ENCODE results near the gene CHD9NB. TPM values are rescaled to one million over a fixed set of nuclear protein-coding genes. Genes with fewer than 3 reads are reported as not detected.
"Not testable (repeated sequence)": the region's sequence is repeated elsewhere in the genome, so short reads cannot be mapped to it uniquely, and the experiment has no call there.

Gene CHD9NB
- total and polyA plus RNA-seq, 2 experiments from 2014 or later, result 0.20 to 0.22 TPM

DNA sequence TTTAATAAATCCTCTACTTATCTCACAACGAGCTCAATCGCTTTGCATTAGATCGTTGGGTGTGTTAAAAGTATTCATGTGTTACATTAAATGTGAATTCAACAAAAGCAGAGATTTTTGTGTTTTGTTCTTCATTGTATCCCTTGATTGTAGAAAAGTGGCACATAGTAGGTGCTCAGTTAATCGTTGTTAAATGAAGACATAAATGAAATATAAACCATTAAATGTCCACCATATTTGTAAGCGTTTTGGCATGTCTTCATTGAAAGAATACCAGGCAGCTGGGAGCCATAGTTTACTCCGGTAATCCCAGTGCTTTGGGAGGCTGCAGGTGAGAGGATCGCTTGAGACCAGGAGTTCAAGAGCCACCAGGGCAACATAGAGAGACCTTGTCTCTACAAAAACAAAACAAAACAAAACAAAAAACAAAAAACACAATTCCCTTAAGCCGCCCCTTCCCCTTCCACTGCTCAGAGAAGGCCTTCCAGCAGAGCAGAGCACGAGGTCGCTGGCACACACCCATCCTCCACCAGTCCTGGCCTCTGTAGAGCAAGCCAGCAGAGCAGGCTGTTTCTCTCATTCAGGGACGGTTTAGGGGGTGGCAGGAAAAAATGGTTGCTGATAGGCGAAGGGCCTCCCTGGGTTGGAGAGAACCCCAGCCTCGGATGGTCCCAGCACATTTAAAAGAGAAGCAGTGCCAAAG is 1.4 kb upstream of the CHD9NB start:
- peak overlapping the region; percentile 75 for H3K4me3 ChIP-seq
- TF ChIP-seq EZH2 (IDR thresholded peaks at IDR 0.05; ENCODE audit: insufficient read depth, poor library complexity, severe bottlenecking) (no peak), EZH2phosphoT487 (IDR thresholded peaks at IDR 0.05; ENCODE audit: insufficient read depth, low read depth) (no peak)
- peak; percentile 63 for DNase-seq
- peak overlapping the region; percentile 90 for H3K4me2 ChIP-seq (ENCODE audit: unreplicated experiment)
- peaks cover 28% of the 10 kb centered on the region for H3F3A ChIP-seq (ENCODE audit: insufficient read depth)
- H3K79me2 ChIP-seq (ENCODE audit: insufficient read depth), result peaks cover 41% of the 10 kb centered on the region
- H3K9me3 ChIP-seq (ENCODE audit: low read depth), result no peaks in the 10 kb centered on the region
- no peaks in the 10 kb centered on the region for H3K9me2 ChIP-seq (ENCODE audit: insufficient read depth)
- no peaks in the 10 kb centered on the region for H4K20me1 ChIP-seq (ENCODE audit: insufficient read depth)
- H3K27ac ChIP-seq, result peak overlapping the region; percentile 69
- WGBS, 2 experiments (ENCODE audit: low coverage in 1 of 2, low lambda C conversion rate in 2 of 2, missing lambda C conversion rate in 2 of 2), result 42% methylated on average over 13 of the region's 13 CpGs
- no peaks in the 10 kb centered on the region for H3K27me3 ChIP-seq (replicated peaks; ENCODE audit: insufficient read depth)
- H3K4me1 ChIP-seq (ENCODE audit: insufficient read depth), result peaks cover 19% of the 10 kb centered on the region; the same call in 1 of the 2 replicates
- H3K36me3 ChIP-seq (ENCODE audit: low read depth), result no peaks in the 10 kb centered on the region
- in situ Hi-C loops (cut with MboI), result no loop called here
- H3K9ac ChIP-seq, result peak overlapping the region; percentile 76
- H2AFZ ChIP-seq, result peak overlapping the region; percentile 90

DNA sequence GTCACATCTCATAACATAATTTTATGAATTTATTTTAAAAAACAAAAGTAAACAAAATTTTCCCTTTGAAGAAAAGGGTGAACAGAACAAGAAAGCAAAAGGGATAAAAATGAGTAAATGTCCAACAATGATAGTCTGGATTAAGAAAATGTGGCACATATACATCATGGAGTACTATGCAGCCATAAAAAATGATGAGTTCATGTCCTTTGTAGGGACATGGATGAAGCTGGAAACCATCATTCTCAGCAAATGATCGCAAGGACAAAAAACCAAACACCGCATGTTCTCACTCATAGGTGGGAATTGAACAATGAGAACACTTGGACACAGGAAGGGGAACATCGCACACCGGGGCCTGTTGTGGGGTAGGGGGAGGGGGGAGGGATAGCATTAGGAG is 1.4 kb downstream of the CHD9NB start:
- H2AFZ ChIP-seq; H3K4me3 ChIP-seq; H3K36me3 ChIP-seq (ENCODE audit: low read depth); H3K9me2 ChIP-seq (ENCODE audit: insufficient read depth); H3K4me2 ChIP-seq (ENCODE audit: unreplicated experiment); in situ Hi-C loops (cut with MboI); H4K20me1 ChIP-seq (ENCODE audit: insufficient read depth); H3K9ac ChIP-seq; H3K27me3 ChIP-seq (replicated peaks; ENCODE audit: insufficient read depth); H3K27ac ChIP-seq; DNase-seq; H3K9me3 ChIP-seq (ENCODE audit: low read depth): not testable (repeated sequence)
- Histone ChIP-seq H3F3A (ENCODE audit: insufficient read depth) (peaks cover 25% of the 10 kb centered on the region), H3K4me1 (ENCODE audit: insufficient read depth) (peaks cover 14% of the 10 kb centered on the region; the same call in 1 of the 2 replicates), H3K79me2 (ENCODE audit: insufficient read depth) (peaks cover 12% of the 10 kb centered on the region; the same call in 1 of the 2 replicates)
- WGBS, 2 experiments (ENCODE audit: low coverage in 1 of 2, low lambda C conversion rate in 2 of 2, missing lambda C conversion rate in 2 of 2), result 86 to 95% methylated on average over 2 to 4 of the region's 4 CpGs

DNA sequence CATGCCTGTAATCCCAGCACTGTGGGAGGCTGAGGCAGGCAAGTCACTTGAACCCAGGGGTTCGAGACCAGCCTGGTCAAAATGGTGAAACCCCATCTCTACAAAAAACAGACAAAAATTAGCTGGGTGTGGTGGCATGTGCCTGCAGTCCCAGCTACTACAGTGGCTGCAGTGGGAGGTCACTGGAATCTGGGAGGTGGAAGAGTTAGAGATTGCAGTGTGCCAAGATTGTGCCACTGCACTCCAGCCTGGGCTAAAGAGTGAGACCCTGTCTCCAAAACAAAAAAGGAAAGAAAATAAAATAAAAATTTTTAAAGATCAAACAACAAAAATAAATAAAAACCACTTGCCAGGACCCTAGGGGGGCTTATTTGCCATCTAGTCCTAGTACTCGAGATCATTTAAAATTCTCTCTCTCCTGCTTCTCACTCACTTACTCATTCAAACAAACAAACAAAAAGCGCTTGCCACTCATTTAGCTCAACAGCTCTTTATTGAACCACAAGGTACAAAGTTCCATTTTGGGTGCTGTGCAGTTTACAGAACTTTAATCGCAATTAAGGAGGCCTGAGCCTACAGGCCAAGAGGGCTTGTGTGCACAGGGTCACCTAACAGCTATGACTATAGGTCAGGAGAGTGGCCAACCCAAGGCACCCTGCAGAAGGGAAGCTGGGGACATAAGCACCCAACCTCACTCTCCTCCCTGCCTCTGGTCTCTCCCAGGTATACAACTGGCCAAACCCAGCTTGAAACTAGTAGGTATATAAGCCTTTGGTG is 4.4 kb downstream of the CHD9NB start:
- Histone ChIP-seq H3K79me2 (ENCODE audit: insufficient read depth) (0 out of 2 replicates have a peak, but pooled peaks cover 5% of the 10 kb centered on the region), H3K36me3 (ENCODE audit: low read depth) (no peaks in the 10 kb centered on the region), H3K9me2 (ENCODE audit: insufficient read depth) (no peaks in the 10 kb centered on the region), H3K9ac (no peak overlapping the region), H3K4me2 (ENCODE audit: unreplicated experiment) (no peak overlapping the region), H2AFZ (no peak overlapping the region), H4K20me1 (ENCODE audit: insufficient read depth) (no peaks in the 10 kb centered on the region), H3K27me3 (replicated peaks; ENCODE audit: insufficient read depth) (no peaks in the 10 kb centered on the region), H3K27ac (no peak overlapping the region), H3K4me1 (ENCODE audit: insufficient read depth) (peaks cover 11% of the 10 kb centered on the region; the same call in 1 of the 2 replicates), H3F3A (ENCODE audit: insufficient read depth) (peaks cover 6% of the 10 kb centered on the region; the same call in 1 of the 2 replicates), H3K4me3 (no peak overlapping the region), H3K9me3 (ENCODE audit: low read depth) (no peaks in the 10 kb centered on the region)
- DNase-seq, result no peak
- 86 to 88% methylated on average over 4 of the region's 4 CpGs for WGBS, 2 experiments (ENCODE audit: low coverage in 1 of 2, low lambda C conversion rate in 2 of 2, missing lambda C conversion rate in 2 of 2)
- in situ Hi-C loops (cut with MboI), result no loop called here
- no peak for TF ChIP-seq EZH2 (IDR thresholded peaks at IDR 0.05; ENCODE audit: insufficient read depth, poor library complexity, severe bottlenecking)
- no peak for TF ChIP-seq EZH2phosphoT487 (IDR thresholded peaks at IDR 0.05; ENCODE audit: insufficient read depth, low read depth)

DNA sequence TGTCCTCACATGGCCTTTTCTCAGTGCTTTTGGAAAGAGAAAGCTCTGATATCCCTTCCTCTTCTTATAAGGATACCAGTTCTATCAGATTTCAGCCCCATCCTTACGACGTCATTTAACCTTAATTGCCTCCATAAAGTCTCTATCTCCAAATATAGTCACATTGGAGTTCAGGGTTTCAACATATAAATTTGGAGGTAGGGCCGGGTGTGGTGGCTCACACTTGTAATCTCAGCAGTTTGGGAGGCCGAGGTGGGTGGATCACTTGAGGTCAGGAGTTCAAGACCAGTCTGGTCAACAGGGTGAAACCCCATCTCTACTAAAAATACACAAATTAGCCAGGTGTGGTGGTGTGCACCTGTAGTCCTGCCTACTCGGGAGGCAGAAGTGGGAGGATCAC is 5.2 kb downstream of the CHD9NB start:
- in situ Hi-C loops (cut with MboI), result not testable (repeated sequence)
- 93 to 97% methylated on average over 5 of the region's 5 CpGs for WGBS, 2 experiments (ENCODE audit: low coverage in 1 of 2, low lambda C conversion rate in 2 of 2, missing lambda C conversion rate in 2 of 2)

More for the DNA sequence above, 5.2 kb downstream of the CHD9NB start:
- H3K4me2 ChIP-seq (ENCODE audit: unreplicated experiment); H3K4me3 ChIP-seq; H3K27me3 ChIP-seq (replicated peaks; ENCODE audit: insufficient read depth); H3K79me2 ChIP-seq (ENCODE audit: insufficient read depth); H3F3A ChIP-seq (ENCODE audit: insufficient read depth); H3K9me3 ChIP-seq (ENCODE audit: low read depth); H2AFZ ChIP-seq; H3K27ac ChIP-seq; DNase-seq; H3K36me3 ChIP-seq (ENCODE audit: low read depth); H3K9ac ChIP-seq; H3K9me2 ChIP-seq (ENCODE audit: insufficient read depth); H4K20me1 ChIP-seq (ENCODE audit: insufficient read depth): not testable (repeated sequence)
- peaks cover 11% of the 10 kb centered on the region; the same call in 1 of the 2 replicates for H3K4me1 ChIP-seq (ENCODE audit: insufficient read depth)
